Heart right ventricle (tissue), 16 donors: Measurements from ENCODE around the gene RAP1GAP. TPM values are rescaled to one million over a fixed set of nuclear protein-coding genes. Genes with fewer than 3 reads are reported as not detected.

Experiments
- ATAC-seq, 8 donors: fragments of 200-7000 bp; cut with Tn5 transposase; one replicate each; pipeline ENCODE4 v1.9.1; 2020; ENCODE audit warnings: mild to moderate bottlenecking in 8 of 8, moderate library complexity in 8 of 8, moderate number of reproducible peaks in 1 of 8
- DNase-seq, 2 donors: peaks; one replicate each; pipeline ENCODE4 v3.0.0-alpha.2; 2020
- H3K27ac ChIP-seq, 10 donors: fragments of 200-600 bp; sonication (generic) in 2 of 10; one replicate each; pipeline versions ENCODE4 v1.5.0 to v1.8.0; 2020 to 2022; ENCODE audit warnings: mild to moderate bottlenecking in 3 of 10
- H3K27me3 ChIP-seq, 7 donors: fragments of 200-600 bp; one replicate each; pipeline ENCODE4 v1.8.0; 2021 to 2022; ENCODE audit warnings: mild to moderate bottlenecking in 2 of 7
- H3K36me3 ChIP-seq, 9 donors: fragments of 200-600 bp; sonication (generic) in 1 of 9; one replicate each; pipeline versions ENCODE4 v1.5.0 to v1.8.0; 2020 to 2022; ENCODE audit warnings: mild to moderate bottlenecking in 2 of 9
- H3K4me1 ChIP-seq, 9 donors: fragments of 200-600 bp; sonication (generic) in 1 of 9; one replicate each; pipeline versions ENCODE4 v1.5.0 to v1.8.0; 2020 to 2022; ENCODE audit warnings: mild to moderate bottlenecking in 4 of 9
- H3K4me3 ChIP-seq, 10 donors: fragments of 200-600 bp; sonication (generic) in 2 of 10; one replicate each; pipeline versions ENCODE4 v1.5.0 to v1.8.0; 2020 to 2022; ENCODE audit warnings: mild to moderate bottlenecking in 7 of 10, moderate library complexity in 2 of 10
- H3K9me3 ChIP-seq, 11 donors: fragments of 200-600 bp in 10 of 11; sonication (generic) in 2 of 11; one replicate each; pipeline versions ENCODE4 v1.5.0 to v1.8.0; 2013 to 2022; ENCODE audit warnings: mild to moderate bottlenecking in 2 of 11, control low read depth in 1 of 11, moderate library complexity in 1 of 11
- WGBS, 2 donors: extraction: QIAGEN DNeasy Blood & Tissue Kit; methylation state at CpG; one replicate each; pipeline ENCODE4 v1.1.7; 2013; ENCODE audit warnings: inconsistent platforms in 1 of 2; 5-methylcytosine and 5-hydroxymethylcytosine counted together
- intact Hi-C, 10 donors: fragments of 100-400 bp; cut with DNase I; formaldehyde crosslinking; loops; one replicate each; pipeline versions ENCODE4 v1.11.1 to v1.14.2; 2022
- polyA plus RNA-seq, 2 donors: library from polyadenylated mRNA; stranded (reverse); fragments of 200-250 nt; gene quantifications; one replicate each; pipeline ENCODE4 v1.2.3, GENCODE V29; 2013
- total RNA-seq, 10 donors: library from RNA; stranded (reverse); fragmentation: NEBNext Ultra II Directional in 3 of 10; extraction: Animal tissue kit (Norgen Biotek cat#: 25700) in 3 of 10; gene quantifications; one replicate each; pipeline versions ENCODE4 v1.2.1 to v1.2.4, GENCODE V29; 2021 to 2023
- TF ChIP-seq, protein P1 (sequence below), 9 donors: fragments of 200-600 bp; sonication (generic) in 2 of 9; IDR thresholded peaks; one replicate each; pipeline versions ENCODE4 v1.5.0 to v1.8.0; 2021 to 2022; ENCODE audit warnings: antibody characterized with exemption in 9 of 9, mild to moderate bottlenecking in 5 of 9, moderate library complexity in 1 of 9
- donor health status: Arrhythmogenic right ventricular cardiomyopathy.
- donor health status: ischemic (EF 13 %, LVEDD 7.1; RV severe dilation, severe dysfunction).
- donor health status: healthy with polysubstance abuse.
- donor health status: DM: no; HTN: yes; CAD: no.
- donor health status: DM: no; HTN: no; CAD: no.
- donor health status: ischemic (EF 25% LVEDD 6.9; RV normal size, moderate dysfunction).
- donor health status: ischemic (EF 25% LVEDD 5.7; RV mildly dilated, moderate dysfunction).
- donor health status: healthy.
- donor health status: DM: yes; HTN: yes; CAD: no.
- donor health status: Ischemic cardiomyopathy.
- donor health status: ischemic (EF 35%, LVEDD 5.7; RV mildly dilated, moderate dysfunction).
- donor health status: nonischemic (EF 11% LVEDD 7.7; RV severe dilation, severe dysfunction).
- donor health status: DM: yes; HTN: yes; CAD: no.
- donor health status: PGD.
- donor health status: ischemic (EF 29% LVEDD 5.4; RV normal size, mild dysfunction).
- donor health status: nonischemic (EF 23%, LVEDD 6.1; RV moderate dilation, normal function).

RAP1GAP gene
- total and polyA plus RNA-seq, 12 donors: 0.42 to 5.9 (median 4.0) TPM

DNA sequence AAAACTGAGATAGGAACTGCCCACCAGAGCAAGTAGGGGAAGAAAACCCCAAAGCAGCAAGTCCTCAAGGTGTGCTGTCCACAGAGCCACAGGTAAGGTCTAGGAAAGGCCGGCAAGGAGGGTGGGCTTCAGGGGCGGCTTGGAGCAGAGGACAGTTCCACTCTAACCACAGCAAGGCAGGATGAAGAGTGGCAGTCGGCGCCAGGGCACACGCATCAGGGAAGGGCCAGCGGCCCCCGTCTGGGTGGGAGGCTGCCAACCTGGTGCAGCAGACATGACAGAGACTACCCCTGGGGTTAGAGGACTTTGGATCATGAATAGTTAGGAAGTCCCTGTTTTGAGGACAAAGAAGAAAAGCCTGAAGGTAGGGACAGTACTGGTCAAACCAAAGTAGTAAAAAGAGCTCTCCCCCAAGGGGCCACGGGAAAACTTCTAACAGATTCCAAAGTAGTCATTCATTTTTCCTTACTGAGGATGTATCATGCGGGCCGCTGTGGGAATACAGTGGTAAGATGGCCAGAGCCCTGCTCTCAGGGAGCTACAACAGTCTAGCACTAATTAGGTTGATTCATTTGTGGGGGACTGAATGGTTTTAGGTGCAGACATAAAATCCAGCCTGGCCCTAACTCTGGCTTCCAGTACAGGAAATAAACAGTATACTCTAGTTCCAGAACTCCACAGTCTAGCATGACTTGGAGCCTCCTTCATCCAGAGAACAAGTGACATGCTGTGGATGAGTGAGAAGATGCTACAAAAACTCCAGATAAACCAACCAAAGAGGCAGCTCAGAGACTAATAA is 3.5 kb upstream of the RAP1GAP start:
- Histone ChIP-seq H3K27me3 (peaks cover 6 to 40% (median 23%) of the 10 kb centered on the region in 7 donors), H3K36me3 (peaks cover 0 to 13% (median 0%) of the 10 kb centered on the region in 9 donors), H3K4me3 (no peak overlapping the region), H3K27ac (peak overlapping the region in 8 of 10 donors; percentile 7 to 53 (median 26)), H3K9me3 (no peaks in the 10 kb centered on the region), H3K4me1 (peaks cover 18 to 54% (median 47%) of the 10 kb centered on the region in 9 donors)
- DNase-seq (no peak), ATAC-seq (no peak)
- intact Hi-C loops: no loop called here
- TF ChIP-seq, protein P1, sequence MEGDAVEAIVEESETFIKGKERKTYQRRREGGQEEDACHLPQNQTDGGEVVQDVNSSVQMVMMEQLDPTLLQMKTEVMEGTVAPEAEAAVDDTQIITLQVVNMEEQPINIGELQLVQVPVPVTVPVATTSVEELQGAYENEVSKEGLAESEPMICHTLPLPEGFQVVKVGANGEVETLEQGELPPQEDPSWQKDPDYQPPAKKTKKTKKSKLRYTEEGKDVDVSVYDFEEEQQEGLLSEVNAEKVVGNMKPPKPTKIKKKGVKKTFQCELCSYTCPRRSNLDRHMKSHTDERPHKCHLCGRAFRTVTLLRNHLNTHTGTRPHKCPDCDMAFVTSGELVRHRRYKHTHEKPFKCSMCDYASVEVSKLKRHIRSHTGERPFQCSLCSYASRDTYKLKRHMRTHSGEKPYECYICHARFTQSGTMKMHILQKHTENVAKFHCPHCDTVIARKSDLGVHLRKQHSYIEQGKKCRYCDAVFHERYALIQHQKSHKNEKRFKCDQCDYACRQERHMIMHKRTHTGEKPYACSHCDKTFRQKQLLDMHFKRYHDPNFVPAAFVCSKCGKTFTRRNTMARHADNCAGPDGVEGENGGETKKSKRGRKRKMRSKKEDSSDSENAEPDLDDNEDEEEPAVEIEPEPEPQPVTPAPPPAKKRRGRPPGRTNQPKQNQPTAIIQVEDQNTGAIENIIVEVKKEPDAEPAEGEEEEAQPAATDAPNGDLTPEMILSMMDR (IDR thresholded peaks at IDR 0.05): no peak
- 78 to 79% methylated on average over 10 of the region's 10 CpGs for WGBS, 2 donors

DNA sequence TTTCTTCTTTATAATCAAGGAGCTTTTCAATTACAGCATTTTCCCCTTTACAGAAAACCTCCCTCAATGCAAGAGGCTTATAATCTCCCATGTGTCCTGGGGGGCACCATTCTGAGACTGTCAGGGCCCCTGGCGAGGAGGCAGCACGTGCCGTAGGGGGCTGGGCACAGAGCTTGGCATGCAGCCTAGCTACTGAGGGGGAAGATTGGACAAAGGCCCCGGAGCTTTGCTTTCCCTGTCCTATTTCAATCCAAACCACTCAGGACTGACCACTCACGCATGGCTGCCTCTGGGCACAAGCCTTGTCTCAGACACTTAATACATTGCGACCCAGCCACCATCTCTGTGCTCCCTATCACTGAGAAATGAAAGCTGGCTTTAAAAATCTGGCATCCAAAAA is 2.8 kb upstream of the RAP1GAP start:
- Histone ChIP-seq H3K9me3 (no peaks in the 10 kb centered on the region), H3K4me3 (no peak overlapping the region), H3K27me3 (peaks cover 6 to 48% (median 30%) of the 10 kb centered on the region in 7 donors), H3K36me3 (peaks cover 0 to 5% (median 0%) of the 10 kb centered on the region in 9 donors), H3K4me1 (peaks cover 18 to 54% (median 48%) of the 10 kb centered on the region in 9 donors), H3K27ac (no peak overlapping the region)
- no peak for DNase-seq
- intact Hi-C loops: no loop called here
- ATAC-seq: peak in 2 of 8 donors; percentile 9 to 33
- TF ChIP-seq, protein P1 (IDR thresholded peaks at IDR 0.05): no peak
- WGBS, 2 donors: 19 to 31% methylated on average over 6 of the region's 6 CpGs

DNA sequence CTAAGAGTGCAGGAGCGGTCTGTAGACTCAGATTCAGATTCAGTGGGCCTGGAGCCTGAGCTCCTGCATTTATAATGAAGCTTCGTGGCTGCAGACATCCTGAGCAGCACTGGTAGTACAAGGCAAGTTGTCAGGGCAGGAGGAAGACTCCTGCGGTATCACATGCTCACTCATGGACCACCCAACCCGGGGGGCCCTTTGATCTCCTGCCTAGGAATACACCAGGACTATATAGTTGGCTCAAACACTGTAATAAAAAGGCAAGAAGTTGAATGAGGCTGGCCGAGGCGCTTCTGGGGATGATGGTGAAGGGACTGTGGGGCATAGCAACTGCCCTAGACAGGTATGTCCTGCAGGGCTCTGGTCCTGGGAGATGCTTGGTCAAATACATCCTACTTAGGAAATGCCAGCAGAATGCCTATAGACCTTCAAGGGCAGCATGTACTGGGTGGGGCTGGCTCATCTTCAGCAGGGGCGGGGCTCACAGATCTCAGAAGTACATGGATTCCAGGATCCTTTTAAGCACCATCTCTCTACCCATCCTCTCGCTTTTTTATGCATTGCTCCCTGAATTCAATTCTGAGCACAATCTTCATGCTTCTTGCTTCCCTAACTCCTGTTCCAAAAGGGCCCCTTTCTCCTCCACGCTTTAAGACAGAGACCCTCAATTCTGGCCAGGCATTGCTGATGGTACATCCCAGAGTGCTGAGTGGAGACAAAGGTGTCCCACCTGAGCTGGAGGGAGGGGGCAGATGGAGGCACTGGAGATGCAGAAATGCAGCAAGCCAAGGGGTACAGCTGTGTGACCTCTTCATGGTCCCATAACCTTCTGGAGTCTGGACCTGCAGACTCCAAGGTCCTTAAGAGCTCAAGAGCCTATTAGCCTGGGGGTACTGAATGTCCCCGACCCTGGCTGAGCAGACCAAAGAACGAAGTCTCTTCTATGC is 2.1 kb upstream of the RAP1GAP start:
- Histone ChIP-seq H3K4me1 (peaks cover 18 to 59% (median 50%) of the 10 kb centered on the region in 9 donors), H3K27me3 (peaks cover 6 to 54% (median 37%) of the 10 kb centered on the region in 7 donors), H3K9me3 (no peaks in the 10 kb centered on the region), H3K27ac (no peak overlapping the region), H3K36me3 (peaks cover 0 to 4% (median 0%) of the 10 kb centered on the region in 9 donors), H3K4me3 (no peak overlapping the region)
- 70 to 84% methylated on average over 11 of the region's 11 CpGs for WGBS, 2 donors
- TF ChIP-seq, protein P1 (IDR thresholded peaks at IDR 0.05): no peak
- ATAC-seq (no peak), DNase-seq (no peak)
- intact Hi-C loops: no loop called here
